IPS-15b (cell line): Measurements from ENCODE around the gene STRN4.
"Not testable (repeated sequence)": the region's sequence is repeated elsewhere in the genome, so short reads cannot be mapped to it uniquely, and the experiment has no call there.

Experiments
- H3K27me3 ChIP-seq: one replicate; pipeline ENCODE4 v1.6.1; 2013; ENCODE audit warnings: low read length; ENCODE audit not compliant: control insufficient read depth, insufficient read depth
- H3K36me3 ChIP-seq: one replicate; pipeline ENCODE4 v1.6.1; 2013; ENCODE audit warnings: low read length; ENCODE audit not compliant: control insufficient read depth, insufficient read depth
- H3K4me1 ChIP-seq: one replicate; pipeline ENCODE4 v1.6.1; 2013; ENCODE audit warnings: mild to moderate bottlenecking, low read length; ENCODE audit not compliant: control insufficient read depth, insufficient read depth
- H3K4me3 ChIP-seq: one replicate; pipeline ENCODE4 v1.5.1; 2013; ENCODE audit warnings: low read depth, low read length
- H3K9ac ChIP-seq: one replicate; pipeline ENCODE4 v1.6.1; 2013; ENCODE audit warnings: low read depth, mild to moderate bottlenecking, low read length
- H3K9me3 ChIP-seq: one replicate; pipeline ENCODE4 v1.6.1; 2013; ENCODE audit warnings: mild to moderate bottlenecking, low read length; ENCODE audit not compliant: control insufficient read depth, insufficient read depth

The STRN4 gene

GRCh38 chr19:46764817-46765291 lies 18.6 kb upstream of the STRN4 start:
- Histone ChIP-seq H3K4me3 (no peak overlapping the region), H3K4me1 (peaks cover 2% of the 10 kb centered on the region), H3K9me3 (no peaks in the 10 kb centered on the region), H3K9ac (no peak overlapping the region), H3K27me3 (no peaks in the 10 kb centered on the region), H3K36me3 (no peaks in the 10 kb centered on the region)

- Histone ChIP-seq H3K9ac (no peak overlapping the region), H3K36me3 (no peaks in the 10 kb centered on the region), H3K9me3 (no peaks in the 10 kb centered on the region), H3K4me1 (peaks cover 2% of the 10 kb centered on the region), H3K4me3 (no peak overlapping the region), H3K27me3 (no peaks in the 10 kb centered on the region)
Measured at GRCh38 chr19:46762245-46762890, 16.1 kb upstream of the STRN4 start.

GRCh38 chr19:46761418-46761831 lies 15.2 kb upstream of the STRN4 start:
- Histone ChIP-seq H3K36me3 (no peaks in the 10 kb centered on the region), H3K4me3 (no peak overlapping the region), H3K27me3 (no peaks in the 10 kb centered on the region), H3K4me1 (peaks cover 2% of the 10 kb centered on the region), H3K9me3 (no peaks in the 10 kb centered on the region), H3K9ac (no peak overlapping the region)

- H3K27me3 ChIP-seq, H3K4me1 ChIP-seq, H3K4me3 ChIP-seq, H3K36me3 ChIP-seq, H3K9ac ChIP-seq, H3K9me3 ChIP-seq: not testable (repeated sequence)
Measured at GRCh38 chr19:46760897-46761296, 14.6 kb upstream of the STRN4 start.

GRCh38 chr19:46760363-46760762 lies 14.1 kb upstream of the STRN4 start:
- Histone ChIP-seq H3K4me3 (no peak overlapping the region), H3K4me1 (peaks cover 2% of the 10 kb centered on the region), H3K36me3 (no peaks in the 10 kb centered on the region), H3K9ac (no peak overlapping the region), H3K27me3 (no peaks in the 10 kb centered on the region), H3K9me3 (no peaks in the 10 kb centered on the region)

- H3K9ac ChIP-seq = no peak overlapping the region
- peaks cover 2% of the 10 kb centered on the region for H3K4me1 ChIP-seq
- H3K9me3 ChIP-seq = no peaks in the 10 kb centered on the region
- no peak overlapping the region for H3K4me3 ChIP-seq
- H3K27me3 ChIP-seq = no peaks in the 10 kb centered on the region
- H3K36me3 ChIP-seq = no peaks in the 10 kb centered on the region
Measured at GRCh38 chr19:46759817-46760333, 13.6 kb upstream of the STRN4 start.

GRCh38 chr19:46759206-46759605 lies 13.0 kb upstream of the STRN4 start:
- no peak overlapping the region for H3K4me3 ChIP-seq
- H3K27me3 ChIP-seq = no peaks in the 10 kb centered on the region
- no peak overlapping the region for H3K9ac ChIP-seq
- H3K36me3 ChIP-seq = no peaks in the 10 kb centered on the region
- peaks cover 2% of the 10 kb centered on the region for H3K4me1 ChIP-seq
- no peaks in the 10 kb centered on the region for H3K9me3 ChIP-seq

GRCh38 chr19:46756544-46756888 lies 10.3 kb upstream of the STRN4 start:
- Histone ChIP-seq H3K4me3 (no peak overlapping the region), H3K4me1 (peaks cover 2% of the 10 kb centered on the region), H3K36me3 (no peaks in the 10 kb centered on the region), H3K9ac (no peak overlapping the region), H3K9me3 (no peaks in the 10 kb centered on the region), H3K27me3 (no peaks in the 10 kb centered on the region)

GRCh38 chr19:46755853-46756543 lies 9.7 kb upstream of the STRN4 start:
- H3K4me1 ChIP-seq = peaks cover 2% of the 10 kb centered on the region
- no peak overlapping the region for H3K9ac ChIP-seq
- no peaks in the 10 kb centered on the region for H3K9me3 ChIP-seq
- H3K27me3 ChIP-seq = no peaks in the 10 kb centered on the region
- H3K36me3 ChIP-seq = no peaks in the 10 kb centered on the region
- no peak overlapping the region for H3K4me3 ChIP-seq

- H3K4me1 ChIP-seq = peaks cover 2% of the 10 kb centered on the region
- H3K27me3 ChIP-seq = no peaks in the 10 kb centered on the region
- H3K4me3 ChIP-seq = no peak overlapping the region
- no peaks in the 10 kb centered on the region for H3K36me3 ChIP-seq
- no peaks in the 10 kb centered on the region for H3K9me3 ChIP-seq
- no peak overlapping the region for H3K9ac ChIP-seq
Measured at GRCh38 chr19:46755077-46755852, 9.0 kb upstream of the STRN4 start.

- peaks cover 6% of the 10 kb centered on the region for H3K36me3 ChIP-seq
- H3K4me3 ChIP-seq = no peak overlapping the region
- H3K9ac ChIP-seq = no peak overlapping the region
- no peaks in the 10 kb centered on the region for H3K9me3 ChIP-seq
- no peaks in the 10 kb centered on the region for H3K4me1 ChIP-seq
- no peaks in the 10 kb centered on the region for H3K27me3 ChIP-seq
Measured at GRCh38 chr19:46753420-46754155, 7.3 kb upstream of the STRN4 start.
